HFFc6 (cell line): ENCODE data around the gene SNAPC4. TPM values are rescaled to one million over a fixed set of nuclear protein-coding genes. Genes with fewer than 3 reads are reported as not detected.

Source experiments
- DNase-seq: peaks from one replicate; pipeline ENCODE4 v3.0.0-alpha.2; 2018
- H3K27ac Mint-ChIP-seq: 2 replicates; pipeline ENCODE4 v1.8.0; 2020; ENCODE audit warnings: mild to moderate bottlenecking, mixed read lengths
- H3K27me3 Mint-ChIP-seq: 2 replicates; pipeline ENCODE4 v1.8.0; 2021; ENCODE audit warnings: mild to moderate bottlenecking, moderate library complexity, mixed read lengths; ENCODE audit not compliant: insufficient read depth
- H3K36me3 Mint-ChIP-seq: 2 replicates; pipeline ENCODE4 v1.8.0; 2021; ENCODE audit warnings: low read depth, mixed read lengths
- H3K4me1 Mint-ChIP-seq: 2 replicates; pipeline ENCODE4 v1.8.0; 2020; ENCODE audit warnings: low read depth, mixed read lengths
- H3K4me3 Mint-ChIP-seq: 2 replicates; pipeline ENCODE4 v1.8.0; 2020; ENCODE audit warnings: mild to moderate bottlenecking, moderate library complexity, mixed read lengths
- H3K9me3 Mint-ChIP-seq: 2 replicates; pipeline ENCODE4 v1.8.0; 2020; ENCODE audit warnings: mild to moderate bottlenecking, mixed read lengths
- total RNA-seq, 6 experiments: library from RNA; stranded (reverse); fragmentation: NEBNext Ultra II Directional; extraction: Animal tissue kit (Norgen Biotek cat#: 25700); gene quantifications; 2 replicates in 1 of 6; 3 replicates in 5 of 6; pipeline ENCODE4 v1.2.3, GENCODE V29; 2021
- TF ChIP-seq, protein P1 (sequence below): fragments of 200-600 bp; sonication (generic); IDR thresholded peaks from 2 replicates; pipeline ENCODE4 v1.5.0; 2021; ENCODE audit warnings: antibody characterized with exemption, mild to moderate bottlenecking

SNAPC4 gene
- total RNA-seq, 6 experiments from 2014 or later = 6.2 to 9.4 (median 6.5) TPM

DNA sequence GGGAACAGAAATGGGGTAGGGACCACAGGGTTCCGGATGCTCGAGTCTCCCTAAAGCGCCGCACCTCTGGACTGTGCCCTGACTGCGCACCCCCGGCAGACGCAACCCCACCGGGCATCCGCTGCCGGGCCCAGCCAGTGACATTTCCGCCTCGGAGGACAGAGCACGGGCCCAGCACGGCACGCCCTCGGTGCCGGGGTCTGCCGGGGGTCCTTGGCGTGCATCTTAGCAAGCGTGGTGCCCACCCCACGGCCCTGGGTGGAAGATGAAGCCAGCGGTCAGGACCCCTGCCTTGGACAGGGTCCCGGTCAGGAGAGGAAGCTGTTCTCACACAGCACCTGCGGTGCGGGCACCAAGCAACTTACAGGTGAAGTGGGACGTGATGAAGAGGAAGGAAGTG lies 32.6 kb upstream of the SNAPC4 start:
- DNase-seq = no peak
- peaks cover 11% of the 10 kb centered on the region; the same call in 1 of the 2 replicates for H3K27me3 Mint-ChIP-seq
- TF ChIP-seq, protein P1, sequence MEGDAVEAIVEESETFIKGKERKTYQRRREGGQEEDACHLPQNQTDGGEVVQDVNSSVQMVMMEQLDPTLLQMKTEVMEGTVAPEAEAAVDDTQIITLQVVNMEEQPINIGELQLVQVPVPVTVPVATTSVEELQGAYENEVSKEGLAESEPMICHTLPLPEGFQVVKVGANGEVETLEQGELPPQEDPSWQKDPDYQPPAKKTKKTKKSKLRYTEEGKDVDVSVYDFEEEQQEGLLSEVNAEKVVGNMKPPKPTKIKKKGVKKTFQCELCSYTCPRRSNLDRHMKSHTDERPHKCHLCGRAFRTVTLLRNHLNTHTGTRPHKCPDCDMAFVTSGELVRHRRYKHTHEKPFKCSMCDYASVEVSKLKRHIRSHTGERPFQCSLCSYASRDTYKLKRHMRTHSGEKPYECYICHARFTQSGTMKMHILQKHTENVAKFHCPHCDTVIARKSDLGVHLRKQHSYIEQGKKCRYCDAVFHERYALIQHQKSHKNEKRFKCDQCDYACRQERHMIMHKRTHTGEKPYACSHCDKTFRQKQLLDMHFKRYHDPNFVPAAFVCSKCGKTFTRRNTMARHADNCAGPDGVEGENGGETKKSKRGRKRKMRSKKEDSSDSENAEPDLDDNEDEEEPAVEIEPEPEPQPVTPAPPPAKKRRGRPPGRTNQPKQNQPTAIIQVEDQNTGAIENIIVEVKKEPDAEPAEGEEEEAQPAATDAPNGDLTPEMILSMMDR = no peak
- H3K27ac Mint-ChIP-seq = no peak overlapping the region
- H3K9me3 Mint-ChIP-seq = no peaks in the 10 kb centered on the region
- peaks cover 14% of the 10 kb centered on the region for H3K4me1 Mint-ChIP-seq
- H3K4me3 Mint-ChIP-seq = no peak overlapping the region
- H3K36me3 Mint-ChIP-seq = peaks cover 17% of the 10 kb centered on the region

- TF ChIP-seq, protein P1 = no peak
- peaks cover 7% of the 10 kb centered on the region for H3K4me1 Mint-ChIP-seq
- H3K27me3 Mint-ChIP-seq = peaks cover 11% of the 10 kb centered on the region; the same call in 1 of the 2 replicates
- H3K4me3 Mint-ChIP-seq = no peak overlapping the region
- no peaks in the 10 kb centered on the region for H3K9me3 Mint-ChIP-seq
- DNase-seq = no peak
- peaks cover 15% of the 10 kb centered on the region for H3K36me3 Mint-ChIP-seq
- H3K27ac Mint-ChIP-seq = no peak overlapping the region
Measured at GRCh38 chr9:136431782-136432350, 31.9 kb upstream of the SNAPC4 start.

GRCh38 chr9:136430588-136431234 lies 30.7 kb upstream of the SNAPC4 start:
- Mint-ChIP-seq H3K27ac (no peak overlapping the region), H3K4me3 (no peak overlapping the region), H3K4me1 (no peaks in the 10 kb centered on the region; the same call in 1 of the 2 replicates), H3K27me3 (peaks cover 9% of the 10 kb centered on the region; the same call in 1 of the 2 replicates), H3K36me3 (peaks cover 9% of the 10 kb centered on the region), H3K9me3 (no peaks in the 10 kb centered on the region)
- no peak for DNase-seq
- TF ChIP-seq, protein P1 = no peak; the same call in 1 of the 2 replicates

DNA sequence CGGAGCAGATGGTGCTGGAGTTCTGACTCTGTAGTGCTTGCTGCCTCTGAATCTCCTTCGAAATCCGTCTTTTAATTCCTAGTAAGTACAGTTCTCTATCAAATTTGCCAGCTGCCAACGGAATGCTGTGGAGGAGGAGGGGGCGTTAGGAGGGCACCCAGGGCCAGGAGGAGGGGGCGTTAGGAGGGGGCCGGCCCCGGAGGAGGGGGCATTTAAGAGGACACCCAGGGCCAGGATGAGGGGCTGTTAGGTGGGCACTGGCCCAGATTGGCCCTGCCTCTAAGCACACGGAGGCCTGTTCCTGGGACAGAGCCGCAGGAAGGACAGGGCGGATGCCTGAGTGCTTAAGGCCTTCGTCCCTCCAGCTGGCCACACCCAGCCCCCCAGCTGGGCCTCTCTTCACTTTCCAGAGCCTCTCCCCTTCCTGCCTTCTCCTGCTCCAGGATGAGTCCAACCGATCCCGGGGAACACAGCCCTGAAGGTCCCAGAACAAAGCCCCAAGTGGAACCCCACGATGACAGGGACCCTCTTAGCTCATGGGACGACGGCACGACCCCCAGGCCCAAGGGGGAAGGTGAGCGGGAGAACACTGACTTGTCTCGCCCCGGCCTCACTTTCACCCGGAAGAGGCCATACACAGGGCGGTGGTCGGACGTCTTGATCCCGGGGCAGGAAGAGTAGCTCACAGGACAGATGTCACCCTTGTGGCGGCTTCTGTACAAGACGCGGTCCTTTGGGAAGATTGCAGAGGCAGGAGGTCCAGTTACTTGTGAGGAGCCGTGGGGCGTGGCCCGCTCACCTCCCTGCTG lies 29.9 kb upstream of the SNAPC4 start:
- Mint-ChIP-seq H3K4me1 (no peaks in the 10 kb centered on the region), H3K27ac (no peak overlapping the region), H3K4me3 (no peak overlapping the region), H3K27me3 (peaks cover 8% of the 10 kb centered on the region), H3K9me3 (no peaks in the 10 kb centered on the region), H3K36me3 (peaks cover 13% of the 10 kb centered on the region; the same call in 1 of the 2 replicates)
- TF ChIP-seq, protein P1 = peak; percentile 11; the same call in 1 of the 2 replicates
- no peak for DNase-seq

DNA sequence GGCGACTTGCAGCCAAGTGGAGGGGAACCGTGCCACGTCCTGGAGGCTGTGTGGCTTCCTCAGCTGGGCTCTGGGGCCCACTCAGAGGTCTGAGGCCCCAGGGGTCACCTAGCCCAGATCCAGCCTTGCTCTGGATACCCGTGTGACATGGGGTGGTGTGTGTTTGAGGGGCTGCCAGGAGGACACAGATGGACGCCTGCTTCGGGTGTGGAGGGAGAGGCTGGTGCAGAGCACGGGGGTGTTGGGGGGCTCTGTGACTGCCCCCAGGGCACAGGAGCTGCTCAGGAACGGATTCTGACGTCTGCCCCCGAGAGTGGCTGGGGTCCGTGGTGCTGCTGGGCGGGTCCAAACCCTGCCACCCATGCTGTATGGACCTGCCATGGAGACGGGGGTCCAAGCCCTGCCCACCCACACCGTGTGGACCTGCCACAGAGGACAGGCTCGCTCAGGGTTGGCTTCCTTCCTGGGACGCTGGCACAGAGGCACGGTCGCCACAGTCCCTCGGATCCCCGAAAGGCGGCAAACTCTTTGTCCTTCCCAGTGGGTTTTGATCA lies 29.2 kb upstream of the SNAPC4 start:
- Mint-ChIP-seq H3K36me3 (peaks cover 13% of the 10 kb centered on the region; the same call in 1 of the 2 replicates), H3K4me1 (no peaks in the 10 kb centered on the region), H3K9me3 (no peaks in the 10 kb centered on the region), H3K27me3 (peaks cover 8% of the 10 kb centered on the region), H3K4me3 (no peak overlapping the region), H3K27ac (no peak overlapping the region)
- TF ChIP-seq, protein P1 = no peak
- no peak for DNase-seq
